Large intestine (tissue), 1 donor: Measurements from ENCODE around the gene DDX55. TPM values are rescaled to one million over a fixed set of nuclear protein-coding genes. Genes with fewer than 3 reads are reported as not detected.

Experiments
- polyA plus RNA-seq: library from polyadenylated mRNA; unstranded; fragments of 120-200 nt; gene quantifications from one replicate; pipeline ENCODE4 v1.2.1, GENCODE V29; 2013

Gene DDX55
- polyA plus RNA-seq, 1 donor, result 37.9 TPM

Other genes starting within 250 kb of the DDX55 start
- 18.8 TPM for gene SBNO1, start 237.3 kb upstream of the DDX55 start, polyA plus RNA-seq
- 37.6 TPM for gene KMT5A, start 218.0 kb upstream of the DDX55 start, polyA plus RNA-seq
- 1.7 TPM for gene RILPL2, start 165.4 kb upstream of the DDX55 start, polyA plus RNA-seq
- 31.0 TPM for gene SNRNP35, start 144.0 kb upstream of the DDX55 start, polyA plus RNA-seq
- 9.7 TPM for gene RILPL1, start 68.4 kb upstream of the DDX55 start, polyA plus RNA-seq
- gene TMED2, start 17.5 kb upstream of the DDX55 start, polyA plus RNA-seq, result 233 TPM
- gene EIF2B1, start 31.6 kb downstream of the DDX55 start, polyA plus RNA-seq, result 42.8 TPM
- gene GTF2H3, start 31.7 kb downstream of the DDX55 start, polyA plus RNA-seq, result 33.9 TPM
- gene TCTN2, start 69.0 kb downstream of the DDX55 start, polyA plus RNA-seq, result 8.6 TPM
- gene ATP6V0A2, start 110.3 kb downstream of the DDX55 start, polyA plus RNA-seq, result 18.5 TPM
- 1.0 TPM for gene DNAH10, start 160.2 kb downstream of the DDX55 start, polyA plus RNA-seq